Endothelial cell (in vitro differentiated cells): Measurements from ENCODE around the gene ITGBL1. TPM values are rescaled to one million over a fixed set of nuclear protein-coding genes. Genes with fewer than 3 reads are reported as not detected.

Experiments
- DNase-seq: peaks from one replicate; pipeline ENCODE4 v3.0.0; 2021; ENCODE audit warnings: low spot score
- H3K27ac Mint-ChIP-seq: one replicate; pipeline ENCODE4 v1.8.0; 2021; ENCODE audit warnings: mixed read lengths, inconsistent platforms; ENCODE audit not compliant: unreplicated experiment
- H3K27me3 Mint-ChIP-seq: one replicate; pipeline ENCODE4 v1.8.0; 2021; ENCODE audit warnings: mild to moderate bottlenecking, moderate library complexity, mixed read lengths, inconsistent platforms; ENCODE audit not compliant: unreplicated experiment
- H3K36me3 Mint-ChIP-seq: one replicate; pipeline ENCODE4 v1.8.0; 2021; ENCODE audit warnings: mild to moderate bottlenecking, low read depth, mixed read lengths, inconsistent platforms; ENCODE audit not compliant: unreplicated experiment
- H3K4me1 Mint-ChIP-seq: one replicate; pipeline ENCODE4 v1.8.0; 2021; ENCODE audit warnings: mild to moderate bottlenecking, mixed read lengths, inconsistent platforms; ENCODE audit not compliant: unreplicated experiment
- H3K4me3 Mint-ChIP-seq: one replicate; pipeline ENCODE4 v1.8.0; 2021; ENCODE audit warnings: mild to moderate bottlenecking, mixed read lengths, inconsistent platforms; ENCODE audit not compliant: unreplicated experiment
- H3K9me3 Mint-ChIP-seq: one replicate; pipeline ENCODE4 v1.8.0; 2021; ENCODE audit warnings: mixed read lengths, inconsistent platforms; ENCODE audit not compliant: unreplicated experiment
- total RNA-seq: library from RNA; stranded (reverse); fragmentation: NEBNext Ultra II Directional; extraction: Animal tissue kit (Norgen Biotek cat#: 25700); gene quantifications from one replicate; pipeline ENCODE4 v1.2.1, GENCODE V29; 2021; ENCODE audit not compliant: unreplicated experiment
- TF ChIP-seq, protein P1 (sequence below): fragments of 200-600 bp; sonication (generic); IDR thresholded peaks from one replicate; pipeline ENCODE4 v1.5.0; 2021; ENCODE audit warnings: antibody characterized with exemption; ENCODE audit not compliant: unreplicated experiment

Gene ITGBL1
- total RNA-seq, 1 donor from 2014 or later, result not detected

DNA sequence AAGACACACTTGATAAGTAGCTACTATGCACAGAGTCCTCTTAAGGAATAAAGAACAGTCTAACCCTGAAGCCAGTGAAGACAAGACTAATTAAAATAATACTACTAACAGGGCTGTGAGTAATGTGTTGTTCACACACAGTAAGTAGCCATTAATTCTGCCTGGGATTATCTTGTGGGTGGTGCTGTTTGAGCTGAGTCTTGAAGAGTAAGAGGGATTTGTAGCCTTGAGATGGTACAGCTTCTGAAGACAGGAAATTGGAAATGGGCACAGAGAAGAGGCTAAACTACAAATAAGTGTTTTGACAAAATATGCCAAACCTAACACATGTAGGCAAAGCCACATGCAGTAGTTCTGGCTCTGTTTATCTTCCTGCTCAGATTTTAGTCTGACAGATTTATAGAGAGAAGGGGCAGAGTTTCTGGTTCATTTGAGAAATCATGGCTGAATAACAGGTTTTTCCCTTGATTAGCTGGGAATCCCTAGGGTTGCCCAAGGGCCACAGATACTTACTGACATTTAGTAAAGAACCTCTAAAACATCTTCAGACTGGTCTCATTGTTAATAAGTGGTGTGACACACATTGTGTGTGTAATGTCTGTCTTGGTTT, 38.0 kb downstream of the ITGBL1 start:
- H3K4me1 Mint-ChIP-seq, result peaks cover 2% of the 10 kb centered on the region
- H3K9me3 Mint-ChIP-seq, result no peaks in the 10 kb centered on the region
- no peak overlapping the region for H3K27ac Mint-ChIP-seq
- DNase-seq, result no peak
- H3K4me3 Mint-ChIP-seq, result no peak overlapping the region
- TF ChIP-seq, protein P1, sequence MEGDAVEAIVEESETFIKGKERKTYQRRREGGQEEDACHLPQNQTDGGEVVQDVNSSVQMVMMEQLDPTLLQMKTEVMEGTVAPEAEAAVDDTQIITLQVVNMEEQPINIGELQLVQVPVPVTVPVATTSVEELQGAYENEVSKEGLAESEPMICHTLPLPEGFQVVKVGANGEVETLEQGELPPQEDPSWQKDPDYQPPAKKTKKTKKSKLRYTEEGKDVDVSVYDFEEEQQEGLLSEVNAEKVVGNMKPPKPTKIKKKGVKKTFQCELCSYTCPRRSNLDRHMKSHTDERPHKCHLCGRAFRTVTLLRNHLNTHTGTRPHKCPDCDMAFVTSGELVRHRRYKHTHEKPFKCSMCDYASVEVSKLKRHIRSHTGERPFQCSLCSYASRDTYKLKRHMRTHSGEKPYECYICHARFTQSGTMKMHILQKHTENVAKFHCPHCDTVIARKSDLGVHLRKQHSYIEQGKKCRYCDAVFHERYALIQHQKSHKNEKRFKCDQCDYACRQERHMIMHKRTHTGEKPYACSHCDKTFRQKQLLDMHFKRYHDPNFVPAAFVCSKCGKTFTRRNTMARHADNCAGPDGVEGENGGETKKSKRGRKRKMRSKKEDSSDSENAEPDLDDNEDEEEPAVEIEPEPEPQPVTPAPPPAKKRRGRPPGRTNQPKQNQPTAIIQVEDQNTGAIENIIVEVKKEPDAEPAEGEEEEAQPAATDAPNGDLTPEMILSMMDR, result no peak
- H3K36me3 Mint-ChIP-seq, result no peaks in the 10 kb centered on the region
- no peaks in the 10 kb centered on the region for H3K27me3 Mint-ChIP-seq

DNA sequence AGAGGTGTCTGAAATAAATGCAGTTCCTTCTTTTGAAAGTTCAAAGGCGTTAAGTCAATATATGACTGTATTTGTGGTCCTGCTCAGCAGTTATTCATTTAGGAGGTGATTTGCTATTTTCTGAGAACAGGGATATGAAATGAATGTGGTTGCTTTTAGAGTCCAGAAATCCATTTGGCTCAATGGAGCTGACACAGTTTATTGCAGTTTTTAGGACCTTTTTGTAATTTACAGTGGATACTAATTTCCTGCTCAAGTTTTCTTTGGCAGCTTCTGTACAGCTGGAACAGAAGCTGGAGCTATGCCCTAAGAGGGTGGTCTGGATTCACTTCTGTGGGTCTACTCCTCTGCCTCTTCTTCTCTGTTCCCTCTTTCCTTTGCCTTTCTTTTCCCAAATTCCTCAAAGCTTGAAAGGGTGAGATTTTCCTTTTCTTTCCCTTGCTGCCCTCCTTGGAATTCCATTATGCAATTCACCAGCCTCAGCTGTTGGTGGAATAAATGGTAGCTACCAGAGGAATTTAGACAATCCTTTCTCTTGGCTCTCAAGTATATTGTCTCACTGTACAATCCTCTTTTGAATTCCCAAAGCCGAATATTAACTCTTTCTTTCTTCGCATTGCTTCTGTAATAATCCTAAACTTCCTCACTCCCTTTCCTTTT, 39.9 kb downstream of the ITGBL1 start:
- TF ChIP-seq, protein P1, result no peak
- DNase-seq, result no peak
- H3K4me1 Mint-ChIP-seq, result peaks cover 2% of the 10 kb centered on the region
- H3K4me3 Mint-ChIP-seq, result no peak overlapping the region
- no peaks in the 10 kb centered on the region for H3K9me3 Mint-ChIP-seq
- H3K36me3 Mint-ChIP-seq, result no peaks in the 10 kb centered on the region
- no peak overlapping the region for H3K27ac Mint-ChIP-seq
- H3K27me3 Mint-ChIP-seq, result no peaks in the 10 kb centered on the region

DNA sequence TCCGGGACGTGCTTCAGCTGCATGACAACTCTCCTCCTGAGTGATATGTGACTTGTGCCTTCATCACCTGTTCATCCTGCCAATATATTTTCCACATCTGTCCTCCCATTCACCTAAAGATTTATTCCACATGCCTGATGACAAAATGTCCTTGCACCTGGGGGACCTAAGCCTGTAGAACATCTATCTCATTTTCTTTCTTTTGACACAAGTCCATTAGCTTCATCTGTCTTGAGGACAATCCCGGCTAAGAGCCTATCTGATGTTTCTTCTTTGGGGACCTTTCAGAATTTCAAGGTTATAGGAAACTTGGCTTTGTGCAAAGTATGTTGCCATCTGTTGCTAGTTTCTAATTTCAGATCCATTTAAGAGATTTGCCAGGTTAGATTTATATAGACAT, 41.1 kb downstream of the ITGBL1 start:
- TF ChIP-seq, protein P1, result no peak
- Mint-ChIP-seq H3K9me3 (no peaks in the 10 kb centered on the region), H3K36me3 (no peaks in the 10 kb centered on the region), H3K4me3 (no peak overlapping the region), H3K4me1 (peaks cover 2% of the 10 kb centered on the region), H3K27me3 (no peaks in the 10 kb centered on the region), H3K27ac (no peak overlapping the region)
- DNase-seq, result no peak

DNA sequence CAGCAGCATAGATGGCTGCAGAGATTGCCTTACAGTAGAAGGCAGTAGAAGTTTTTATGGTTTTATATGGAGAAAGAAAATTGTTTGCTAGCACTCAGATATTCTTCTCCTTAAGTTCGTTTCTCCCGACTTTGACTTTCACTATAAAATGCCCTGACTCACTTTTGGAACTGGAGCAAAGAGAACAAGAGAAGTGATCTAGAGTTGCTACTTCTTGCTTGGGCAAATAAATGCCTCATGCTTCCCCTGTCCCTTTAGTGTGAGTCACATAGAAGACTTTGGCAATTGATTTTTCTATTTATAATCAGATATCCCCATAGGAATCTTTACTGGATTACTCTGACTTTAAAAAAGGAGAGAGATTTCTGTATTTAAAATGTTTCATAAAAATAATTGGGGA, 46.9 kb downstream of the ITGBL1 start:
- DNase-seq, result no peak
- Mint-ChIP-seq H3K9me3 (no peaks in the 10 kb centered on the region), H3K27me3 (no peaks in the 10 kb centered on the region), H3K4me3 (no peak overlapping the region), H3K27ac (no peak overlapping the region), H3K36me3 (no peaks in the 10 kb centered on the region), H3K4me1 (no peaks in the 10 kb centered on the region)
- TF ChIP-seq, protein P1, result no peak

DNA sequence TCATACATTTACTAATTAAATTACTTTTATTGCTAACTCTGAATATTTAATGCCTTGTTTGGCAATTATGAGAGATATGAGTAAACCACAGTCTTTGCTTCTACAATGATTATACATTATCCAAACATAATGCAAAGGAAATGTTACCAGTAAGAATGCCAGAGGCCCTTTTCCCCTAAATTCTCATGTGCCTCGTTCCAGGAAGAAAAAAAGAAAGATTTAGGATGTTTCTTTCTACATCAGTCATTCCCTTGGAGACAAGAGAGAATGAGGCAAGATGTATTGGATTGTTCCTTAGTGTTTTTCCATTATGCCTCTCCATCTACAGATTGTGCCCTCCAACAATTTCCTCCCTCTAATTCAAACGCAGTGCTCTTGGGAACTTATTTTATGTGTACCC, 50.1 kb downstream of the ITGBL1 start:
- no peaks in the 10 kb centered on the region for H3K4me1 Mint-ChIP-seq
- DNase-seq, result no peak

More for the DNA sequence above, 50.1 kb downstream of the ITGBL1 start:
- H3K27ac Mint-ChIP-seq, result no peak overlapping the region
- no peaks in the 10 kb centered on the region for H3K9me3 Mint-ChIP-seq
- peaks cover 2% of the 10 kb centered on the region for H3K27me3 Mint-ChIP-seq
- no peak overlapping the region for H3K4me3 Mint-ChIP-seq
- H3K36me3 Mint-ChIP-seq, result no peaks in the 10 kb centered on the region
- TF ChIP-seq, protein P1, result no peak
